GM19025 (cell line): ENCODE results near the gene TTC4.

Source experiments
- ATAC-seq: cut with Tn5 transposase; IDR thresholded peaks from one replicate; pipeline ENCODE4 v1.9.1; 2021; ENCODE audit warnings: mild to moderate bottlenecking, low read depth, moderate library complexity; ENCODE audit not compliant: unreplicated experiment

TTC4 gene

GRCh38 chr1:54715493-54716298, at the start of gene TTC4:
TSS of gene TTC4 (plus strand) at chr1:54715861. CDS start at chr1:54715909, 48 bp downstream.
- peak; percentile 97 for ATAC-seq

GRCh38 chr1:54666333-54666732, 49.3 kb upstream of the TTC4 start:
- ATAC-seq: no peak

DNA sequence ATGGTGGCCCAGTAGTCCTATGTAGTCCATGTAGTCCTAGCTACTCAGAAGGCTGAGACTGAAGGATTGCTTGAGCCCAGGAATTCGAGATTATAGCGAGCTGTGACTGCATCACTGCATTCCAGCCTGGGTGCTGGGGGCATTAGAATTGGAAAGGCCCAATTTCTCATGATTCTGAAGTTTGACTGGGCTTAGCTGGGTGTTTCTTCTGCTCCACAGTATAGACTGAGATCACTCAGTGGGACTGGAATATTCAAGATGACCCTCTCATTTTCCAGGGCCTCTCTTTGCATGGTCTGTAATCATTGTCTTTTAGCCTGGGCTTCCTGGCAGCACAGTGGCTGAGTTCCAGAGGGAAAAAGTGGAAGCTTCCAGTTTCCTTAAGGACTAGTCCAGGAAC, 47.9 kb upstream of the TTC4 start:
- no peak for ATAC-seq

GRCh38 chr1:54668567-54668966, 47.1 kb upstream of the TTC4 start:
- no peak for ATAC-seq

- ATAC-seq: no peak
Observed at GRCh38 chr1:54671985-54672608, 43.6 kb upstream of the TTC4 start.

GRCh38 chr1:54678776-54679643, 36.7 kb upstream of the TTC4 start:
- ATAC-seq: no peak

GRCh38 chr1:54679706-54680105, 36.0 kb upstream of the TTC4 start:
- no peak for ATAC-seq

GRCh38 chr1:54680387-54680786, 35.3 kb upstream of the TTC4 start:
- ATAC-seq: no peak

DNA sequence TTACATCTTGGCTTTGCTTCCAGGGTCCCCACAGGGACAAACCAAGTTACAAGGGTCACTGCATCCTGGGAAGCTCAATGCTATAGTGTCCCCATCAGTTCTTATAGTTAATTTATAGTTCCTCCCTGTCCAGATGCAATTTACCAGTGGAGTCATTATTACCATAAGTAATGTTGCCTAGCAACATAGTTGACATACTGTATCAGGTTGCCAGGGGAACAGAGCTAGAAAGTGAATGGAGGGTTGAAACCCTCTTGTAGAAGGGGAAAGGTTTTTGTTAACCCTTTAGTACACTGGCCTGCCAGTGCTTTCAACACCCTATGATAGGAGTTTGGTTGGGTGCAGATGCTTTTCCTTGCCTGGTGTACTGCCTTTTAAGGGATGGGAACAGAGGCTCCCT, 34.3 kb upstream of the TTC4 start:
- ATAC-seq: no peak

- no peak for ATAC-seq
Observed at GRCh38 chr1:54683453-54683852, 32.2 kb upstream of the TTC4 start.

DNA sequence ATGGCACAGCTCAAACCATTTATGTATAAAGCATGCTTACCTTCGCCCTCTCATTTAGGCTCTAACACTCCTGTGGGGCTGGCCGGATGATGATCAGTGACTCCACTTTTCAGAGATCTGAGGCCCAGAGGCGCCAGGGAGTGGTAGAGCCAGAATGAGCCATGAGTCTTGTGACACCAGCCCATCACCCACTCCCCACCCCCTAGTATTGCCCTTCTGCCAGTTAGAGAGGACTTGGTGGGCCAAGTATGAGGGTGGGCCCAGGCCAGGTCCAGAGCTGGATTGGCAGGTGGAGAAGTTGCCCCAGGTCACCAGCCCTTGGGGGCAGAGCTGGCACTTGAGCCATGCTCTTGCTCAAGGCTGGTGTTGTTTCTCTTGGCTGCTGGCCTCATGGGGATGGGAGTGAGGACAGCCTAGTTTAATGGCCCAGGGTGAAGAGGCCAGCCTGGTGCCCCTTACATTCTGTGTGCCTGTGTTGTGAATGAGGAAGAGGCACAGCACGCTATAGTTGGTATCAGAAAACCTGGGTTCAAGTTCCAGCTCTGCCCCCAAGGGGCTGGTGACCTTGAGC, 30.2 kb upstream of the TTC4 start:
- no peak for ATAC-seq

GRCh38 chr1:54686155-54686554, 29.5 kb upstream of the TTC4 start:
- ATAC-seq: no peak

- no peak for ATAC-seq
Observed at GRCh38 chr1:54694771-54695170, 20.9 kb upstream of the TTC4 start.

DNA sequence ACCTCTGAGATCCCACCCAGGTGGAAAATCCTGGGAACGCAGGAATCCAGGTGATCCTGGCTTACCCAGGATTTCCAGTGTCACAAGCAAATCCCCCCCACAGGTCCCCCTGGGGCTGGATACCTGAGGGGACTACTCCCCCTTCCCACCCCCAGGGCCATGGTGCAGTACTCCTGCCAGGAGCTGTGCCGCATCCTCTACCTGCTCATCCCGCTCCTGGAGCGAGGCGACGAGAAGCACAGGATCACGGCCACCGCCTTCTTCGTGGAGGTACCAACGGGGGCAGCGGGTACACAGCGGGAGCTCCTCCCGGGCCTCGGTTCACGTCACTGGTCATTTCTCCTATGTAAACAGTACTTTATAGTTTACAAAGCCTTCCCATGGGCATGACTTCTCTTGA, 20.4 kb upstream of the TTC4 start:
- ATAC-seq: no peak

- ATAC-seq: no peak
Observed at GRCh38 chr1:54695764-54696163, 19.9 kb upstream of the TTC4 start.

DNA sequence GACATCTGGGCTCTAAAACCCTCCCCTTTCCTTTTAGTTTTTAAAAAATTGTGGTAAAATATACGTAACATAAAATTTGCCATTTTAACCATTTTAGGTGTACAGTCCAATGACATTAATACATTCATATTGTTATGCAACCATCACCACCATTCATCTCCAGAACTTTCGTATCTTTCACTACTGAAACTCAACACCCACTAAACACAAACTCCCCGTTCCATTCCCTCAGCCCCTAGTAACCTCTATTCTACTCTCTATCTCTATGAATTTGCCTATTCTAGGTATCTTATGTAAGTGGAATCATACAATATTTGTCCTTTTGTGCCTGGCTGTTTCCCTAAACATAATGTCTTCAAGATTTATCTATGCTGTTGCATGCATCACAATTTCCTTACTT, 19.4 kb upstream of the TTC4 start:
- ATAC-seq: no peak

GRCh38 chr1:54697896-54698295, 17.8 kb upstream of the TTC4 start:
- no peak for ATAC-seq

DNA sequence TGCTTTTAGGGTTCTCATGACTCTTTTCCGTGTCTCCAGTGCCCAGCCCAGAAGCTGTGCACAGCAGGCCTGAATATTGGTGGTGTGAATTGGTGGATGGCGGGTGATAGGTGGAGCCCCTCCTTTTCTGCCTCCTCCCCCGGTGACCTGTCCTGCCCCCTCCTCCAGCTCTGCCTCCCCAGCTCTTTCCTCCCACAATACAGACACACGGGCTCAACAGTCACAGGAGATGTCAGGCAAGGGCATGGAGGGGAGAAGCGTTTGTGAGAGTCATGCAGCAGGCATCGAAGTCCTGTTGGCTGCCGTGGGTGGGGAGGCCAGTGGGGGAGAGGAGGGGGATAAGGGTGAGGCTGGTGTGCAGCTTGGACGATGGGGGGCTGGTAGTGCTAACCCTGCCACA, 17.3 kb upstream of the TTC4 start:
- ATAC-seq: no peak

DNA sequence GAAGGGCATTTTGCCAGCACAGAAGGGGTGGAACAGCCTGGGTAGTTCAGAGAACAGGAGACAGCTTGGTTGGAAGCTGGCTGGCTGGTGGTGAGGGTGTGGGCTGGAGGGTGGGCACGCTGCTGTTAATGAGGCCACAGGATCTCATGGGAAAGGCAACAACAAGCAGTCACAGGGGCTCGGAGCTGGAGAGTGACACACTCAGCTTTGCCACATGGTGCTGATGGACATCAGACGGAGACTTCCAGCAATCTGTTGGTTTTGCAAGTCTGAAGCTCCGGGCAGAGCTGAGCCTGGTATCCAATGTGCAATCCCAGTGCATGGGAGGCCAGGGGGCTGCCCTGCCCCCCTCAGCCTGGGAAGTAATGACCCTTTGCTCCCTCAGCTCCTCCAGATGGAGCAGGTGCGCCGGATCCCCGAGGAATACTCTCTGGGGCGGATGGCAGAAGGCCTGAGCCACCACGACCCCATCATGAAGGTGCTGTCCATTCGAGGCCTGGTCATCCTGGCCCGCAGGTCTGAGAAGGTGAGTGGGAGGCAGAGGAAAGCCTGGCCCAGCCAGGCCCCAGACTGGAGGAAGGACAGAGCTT, 15.6 kb upstream of the TTC4 start:
- no peak for ATAC-seq

GRCh38 chr1:54701066-54701465, 14.6 kb upstream of the TTC4 start:
- no peak for ATAC-seq

GRCh38 chr1:54701996-54702395, 13.7 kb upstream of the TTC4 start:
- no peak for ATAC-seq
